Measurements from ENCODE around the gene ZNRF3.

Gene ZNRF3

DNA sequence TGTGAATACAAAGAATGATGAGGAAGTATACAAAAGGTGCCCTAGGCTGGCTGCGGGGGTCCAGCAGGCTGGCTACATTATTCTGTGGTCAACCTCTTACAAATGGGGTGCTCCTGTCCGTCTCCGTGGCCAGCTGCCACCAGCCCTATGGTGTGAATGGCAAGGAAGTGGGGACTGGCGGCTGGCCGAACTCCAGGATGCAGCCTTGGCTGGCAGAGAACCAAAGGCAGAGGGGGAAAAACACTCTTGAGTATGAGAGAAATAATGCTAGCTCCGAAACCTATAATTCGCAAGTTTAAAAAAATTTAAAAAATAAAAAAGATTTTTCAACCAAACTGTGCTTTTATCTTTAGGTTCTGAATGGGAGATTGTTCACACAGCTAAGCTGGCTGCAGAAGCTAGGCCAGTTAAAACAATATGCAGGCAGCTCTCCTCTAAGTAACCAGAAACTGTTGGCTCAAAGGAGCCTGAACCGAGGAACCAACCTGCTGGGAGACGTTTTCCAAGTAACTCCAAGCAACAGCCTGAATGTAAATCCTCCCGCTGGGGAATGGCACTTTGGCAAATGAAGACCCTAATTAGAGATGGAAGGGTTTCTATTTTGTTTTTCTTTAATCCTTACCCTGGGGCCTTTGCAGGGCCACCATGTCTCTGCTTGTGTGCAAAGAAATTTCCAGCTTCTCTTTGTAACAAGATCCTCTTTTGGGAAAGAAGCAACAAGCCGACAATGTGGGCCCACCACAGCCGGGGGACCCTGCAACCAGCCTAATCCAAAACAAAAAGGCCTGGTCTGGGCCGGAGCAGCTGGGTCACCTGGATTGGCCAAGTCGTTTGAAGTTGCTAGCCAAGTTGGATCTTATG is 128.1 kb downstream of the ZNRF3 start:
- TF ChIP-seq CTCF (IDR thresholded peaks at IDR 0.05; ENCODE audit: low read depth, low read length) = no peak
- no peak overlapping the region for H3K4me3 ChIP-seq (replicated peaks in 1 of 2; ENCODE audit: low read depth in 2 of 2, low read length in 2 of 2)
- no peak for DNase-seq (ENCODE audit: low read depth in 2 of 2)

GRCh38 chr22:29012101-29012433 is 128.7 kb downstream of the ZNRF3 start:
- TF ChIP-seq CTCF (IDR thresholded peaks at IDR 0.05; ENCODE audit: low read depth, low read length) = no peak
- no peak for DNase-seq (ENCODE audit: low read depth in 2 of 2)
- no peak overlapping the region for H3K4me3 ChIP-seq (replicated peaks in 1 of 2; ENCODE audit: low read depth in 2 of 2, low read length in 2 of 2)

- H3K4me3 ChIP-seq (replicated peaks in 1 of 2; ENCODE audit: low read depth in 2 of 2, low read length in 2 of 2) = no peak overlapping the region
- TF ChIP-seq CTCF (IDR thresholded peaks at IDR 0.05; ENCODE audit: low read depth, low read length) = no peak
- DNase-seq (ENCODE audit: low read depth in 2 of 2) = no peak
Observed at GRCh38 chr22:29012952-29013351, 129.6 kb downstream of the ZNRF3 start.

- no peak overlapping the region for H3K4me3 ChIP-seq (replicated peaks in 1 of 2; ENCODE audit: low read depth in 2 of 2, low read length in 2 of 2)
- no peak for DNase-seq (ENCODE audit: low read depth in 2 of 2)
- no peak for TF ChIP-seq CTCF (IDR thresholded peaks at IDR 0.05; ENCODE audit: low read depth, low read length)
Observed at GRCh38 chr22:29014293-29014692, 130.9 kb downstream of the ZNRF3 start.

GRCh38 chr22:29014773-29015172 is 131.4 kb downstream of the ZNRF3 start:
- DNase-seq (ENCODE audit: low read depth in 2 of 2) = no peak
- TF ChIP-seq CTCF (IDR thresholded peaks at IDR 0.05; ENCODE audit: low read depth, low read length) = no peak
- H3K4me3 ChIP-seq (replicated peaks in 1 of 2; ENCODE audit: low read depth in 2 of 2, low read length in 2 of 2) = no peak overlapping the region

GRCh38 chr22:29016067-29016938 is 132.9 kb downstream of the ZNRF3 start:
- DNase-seq (ENCODE audit: low read depth in 2 of 2) = no peak
- H3K4me3 ChIP-seq (replicated peaks in 1 of 2; ENCODE audit: low read depth in 2 of 2, low read length in 2 of 2) = no peak overlapping the region
- no peak for TF ChIP-seq CTCF (IDR thresholded peaks at IDR 0.05; ENCODE audit: low read depth, low read length)

Data from cardiac fibroblast (primary cell).